Fibroblast of lung (primary cell): Measurements from ENCODE around the gene TPX2. TPM values are rescaled to one million over a fixed set of nuclear protein-coding genes. Genes with fewer than 3 reads are reported as not detected.
A peak's percentile ranks its signal among the peaks of the same experiment; 100 is the strongest.

Source experiments
- DNase-seq, 2 donors: peaks; one replicate each; pipeline versions ENCODE4 v3.0.0 to v3.0.0-alpha.2; 2010; ENCODE audit warnings: low read depth in 2 of 2
- H2AFZ ChIP-seq: 2 replicates; pipeline ENCODE4 v1.5.1; 2012; ENCODE audit warnings: low read length, control low read depth, inconsistent platforms
- H3K27ac ChIP-seq: 2 replicates; pipeline ENCODE4 v1.5.1; 2011; ENCODE audit warnings: low read length, control low read depth; ENCODE audit not compliant: insufficient read depth
- H3K27me3 ChIP-seq: 2 replicates; pipeline ENCODE4 v1.5.1; 2011; ENCODE audit warnings: mild to moderate bottlenecking, low read length; ENCODE audit not compliant: control insufficient read depth, insufficient read depth
- H3K36me3 ChIP-seq: 2 replicates; pipeline ENCODE4 v1.5.1; 2011; ENCODE audit warnings: low read length; ENCODE audit not compliant: control insufficient read depth, insufficient read depth
- H3K4me1 ChIP-seq: 2 replicates; pipeline ENCODE4 v1.5.1; 2011; ENCODE audit warnings: low read length; ENCODE audit not compliant: control insufficient read depth, insufficient read depth; ENCODE audit errors: extremely low read depth
- H3K4me2 ChIP-seq: 2 replicates; pipeline ENCODE4 v1.5.1; 2011; ENCODE audit warnings: low read length, control low read depth; ENCODE audit not compliant: insufficient read depth; ENCODE audit errors: extremely low read depth
- H3K4me3 ChIP-seq, 4 experiments: fragments of 200-600 bp in 1 of 4; sonication (generic) in 1 of 4; replicated peaks in 1 of 4; 2 replicates each; pipeline ENCODE4 v1.5.1; 2011 to 2016; ENCODE audit warnings: low read length in 4 of 4, low read depth in 3 of 4, mild to moderate bottlenecking in 3 of 4, control low read depth in 2 of 4, inconsistent platforms in 1 of 4, mixed read lengths in 1 of 4; ENCODE audit not compliant: insufficient read depth in 1 of 4; ENCODE audit errors: control extremely low read depth in 1 of 4
- H3K79me2 ChIP-seq: 2 replicates; pipeline ENCODE4 v1.5.1; 2012; ENCODE audit warnings: mild to moderate bottlenecking, low read length, inconsistent platforms; ENCODE audit not compliant: control insufficient read depth, insufficient read depth
- H3K9ac ChIP-seq: 2 replicates; pipeline ENCODE4 v1.5.1; 2011; ENCODE audit warnings: mild to moderate bottlenecking, low read length, control low read depth; ENCODE audit not compliant: insufficient read depth
- H3K9me3 ChIP-seq: 2 replicates; pipeline ENCODE4 v1.5.1; 2012; ENCODE audit warnings: low read depth, low read length; ENCODE audit not compliant: control insufficient read depth, insufficient read depth
- H4K20me1 ChIP-seq: 2 replicates; pipeline ENCODE4 v1.5.1; 2011; ENCODE audit warnings: low read length; ENCODE audit not compliant: control insufficient read depth, insufficient read depth; ENCODE audit errors: extremely low read depth
- CTCF ChIP-seq, 2 donors: IDR thresholded peaks in 1 of 2; conservative IDR thresholded peaks in 1 of 2; 1 replicate in 1 of 2; 2 replicates in 1 of 2; pipeline ENCODE4 v1.5.1; 2011 to 2012; ENCODE audit warnings: low read length in 2 of 2, control low read depth in 1 of 2, inconsistent platforms in 1 of 2, low read depth in 1 of 2, mild to moderate bottlenecking in 1 of 2
- EZH2 ChIP-seq: IDR thresholded peaks from 2 replicates; pipeline ENCODE4 v1.5.1; 2012; ENCODE audit warnings: low read length, control low read depth, mild to moderate bottlenecking; ENCODE audit errors: missing control alignments
- polyA plus RNA-seq, 2 donors: library from polyadenylated mRNA; depleted of rRNA in 1 of 2; stranded (reverse) in 1 of 2; unstranded in 1 of 2; fragments of >200 nt; gene quantifications; 2 replicates each; pipeline ENCODE4 v1.2.1, GENCODE V29; 2011 to 2012; ENCODE audit warnings: missing spikeins in 1 of 2
- total RNA-seq: library from RNA; depleted of rRNA; stranded (reverse); fragments of >200 nt; gene quantifications from 2 replicates; pipeline ENCODE4 v1.2.1, GENCODE V29; 2014

Gene TPX2
- total and polyA plus RNA-seq, 2 donors (not counting 1 experiment from before 2014, with no cell fraction given): 19.9 to 21.0 TPM

- Histone ChIP-seq H3K79me2 (peaks cover 88% of the 10 kb centered on the region), H3K9ac (no peak overlapping the region), H3K27me3 (no peaks in the 10 kb centered on the region), H3K4me3 (no peak overlapping the region), H3K27ac (no peak overlapping the region), H3K4me1 (peaks cover 30% of the 10 kb centered on the region), H3K4me2 (no peak overlapping the region), H4K20me1 (no peaks in the 10 kb centered on the region), H2AFZ (no peak overlapping the region), H3K9me3 (no peaks in the 10 kb centered on the region), H3K36me3 (peaks cover 18% of the 10 kb centered on the region)
- TF ChIP-seq CTCF (conservative IDR thresholded peaks at IDR 0.05 in 1 of 2, IDR thresholded peaks at IDR 0.05 in 1 of 2; ENCODE audit: low read depth in 1 of 2, low read length in 2 of 2) (no peak), EZH2 (no peak)
- DNase-seq: peak in 1 of 2 donors; percentile 44
Observed at GRCh38 chr20:31710423-31711108, 28.5 kb upstream of the TPX2 start.

- H3K4me3 ChIP-seq: no peak overlapping the region
- H3K9me3 ChIP-seq: no peaks in the 10 kb centered on the region
- H2AFZ ChIP-seq: no peak overlapping the region
- H4K20me1 ChIP-seq: no peaks in the 10 kb centered on the region
- H3K4me2 ChIP-seq: peak overlapping the region; percentile 82
- peak overlapping the region; percentile 97 for H3K27ac ChIP-seq
- peaks cover 88% of the 10 kb centered on the region for H3K79me2 ChIP-seq
- no peaks in the 10 kb centered on the region for H3K27me3 ChIP-seq
- no peak for DNase-seq
- H3K4me1 ChIP-seq: peaks cover 32% of the 10 kb centered on the region
- no peak for TF ChIP-seq EZH2
- TF ChIP-seq CTCF (conservative IDR thresholded peaks at IDR 0.05 in 1 of 2, IDR thresholded peaks at IDR 0.05 in 1 of 2; ENCODE audit: low read depth in 1 of 2, low read length in 2 of 2): no peak
- no peak overlapping the region for H3K9ac ChIP-seq
- H3K36me3 ChIP-seq: peaks cover 16% of the 10 kb centered on the region
Observed at GRCh38 chr20:31711179-31712111, 27.6 kb upstream of the TPX2 start.

GRCh38 chr20:31712112-31712553, 27.0 kb upstream of the TPX2 start:
- peaks cover 10% of the 10 kb centered on the region for H3K36me3 ChIP-seq
- no peak overlapping the region for H3K9ac ChIP-seq
- peak overlapping the region in 2 of 4 experiments; percentile 6 for H3K4me3 ChIP-seq
- TF ChIP-seq CTCF (conservative IDR thresholded peaks at IDR 0.05 in 1 of 2, IDR thresholded peaks at IDR 0.05 in 1 of 2; ENCODE audit: low read depth in 1 of 2, low read length in 2 of 2): no peak
- no peak for TF ChIP-seq EZH2
- no peaks in the 10 kb centered on the region for H3K9me3 ChIP-seq
- peak overlapping the region; percentile 82 for H3K4me2 ChIP-seq
- peak overlapping the region; percentile 97 for H3K27ac ChIP-seq
- H3K27me3 ChIP-seq: no peaks in the 10 kb centered on the region
- H3K79me2 ChIP-seq: peaks cover 88% of the 10 kb centered on the region
- H4K20me1 ChIP-seq: no peaks in the 10 kb centered on the region
- no peak for DNase-seq
- H3K4me1 ChIP-seq: peaks cover 37% of the 10 kb centered on the region
- H2AFZ ChIP-seq: no peak overlapping the region
